Stimulated activated CD4-positive, alpha-beta T cell treated with anti-CD3 and anti-CD28 coated beads, Interleukin-2, amount 100 ng/mL, for 4 hours (primary cell): Measurements from ENCODE around the gene CCNI.
A peak's percentile ranks its signal among the peaks of the same experiment; 100 is the strongest.
"Not testable (repeated sequence)": the region's sequence is repeated elsewhere in the genome, so short reads cannot be mapped to it uniquely, and the experiment has no call there.

ENCODE experiments used
- DNase-seq: peaks from one replicate; pipeline ENCODE4 v3.0.0-alpha.2; 2020; ENCODE audit warnings: low read depth

CCNI gene

GRCh38 chr4:77080806-77081205 is 5.0 kb upstream of the CCNI start:
- not testable (repeated sequence) for DNase-seq

DNA sequence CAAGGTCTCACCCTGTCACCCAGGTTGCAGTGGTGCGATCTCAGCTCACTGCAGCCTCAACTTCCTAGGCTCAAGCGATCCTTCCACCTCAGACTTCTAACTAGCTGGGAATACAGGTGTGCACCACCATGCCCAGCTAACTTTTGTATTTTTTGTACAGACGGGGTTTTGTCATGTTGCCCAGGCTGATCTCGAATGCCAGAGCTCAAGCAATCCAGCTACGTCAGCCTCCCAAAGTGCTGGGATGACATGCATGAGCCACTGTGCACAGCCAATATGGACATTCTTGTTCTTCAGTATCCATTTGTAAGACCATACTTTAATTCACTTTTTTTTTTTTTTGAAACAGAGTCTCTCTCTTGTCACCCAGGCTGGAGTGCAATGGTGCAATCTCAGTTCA is 3.5 kb upstream of the CCNI start:
- DNase-seq = no peak

DNA sequence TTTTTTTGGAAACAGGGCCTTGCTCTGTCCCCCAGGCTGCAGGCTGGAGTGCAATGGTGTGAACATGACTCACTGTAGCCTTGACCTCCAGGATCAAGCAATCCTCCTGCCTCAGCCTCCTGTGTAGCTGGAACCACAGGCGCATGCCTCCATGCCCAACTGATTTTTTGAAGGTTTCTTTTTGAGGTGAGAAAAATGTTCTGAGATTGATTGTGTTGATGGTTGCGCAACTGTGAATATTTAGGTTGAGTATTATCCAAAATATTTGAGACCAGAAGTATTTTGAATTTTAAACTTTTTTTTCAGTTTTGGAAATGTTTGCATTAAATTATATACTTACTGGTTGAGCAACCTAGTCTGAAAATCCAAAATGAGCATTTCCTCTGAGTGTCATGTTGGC is 2.6 kb upstream of the CCNI start:
- no peak for DNase-seq

GRCh38 chr4:77076889-77077635 is 1.3 kb upstream of the CCNI start:
- no peak for DNase-seq

- peak; percentile 72 for DNase-seq
Observed at GRCh38 chr4:77074981-77075855, 571 bp downstream of the CCNI start.

DNA sequence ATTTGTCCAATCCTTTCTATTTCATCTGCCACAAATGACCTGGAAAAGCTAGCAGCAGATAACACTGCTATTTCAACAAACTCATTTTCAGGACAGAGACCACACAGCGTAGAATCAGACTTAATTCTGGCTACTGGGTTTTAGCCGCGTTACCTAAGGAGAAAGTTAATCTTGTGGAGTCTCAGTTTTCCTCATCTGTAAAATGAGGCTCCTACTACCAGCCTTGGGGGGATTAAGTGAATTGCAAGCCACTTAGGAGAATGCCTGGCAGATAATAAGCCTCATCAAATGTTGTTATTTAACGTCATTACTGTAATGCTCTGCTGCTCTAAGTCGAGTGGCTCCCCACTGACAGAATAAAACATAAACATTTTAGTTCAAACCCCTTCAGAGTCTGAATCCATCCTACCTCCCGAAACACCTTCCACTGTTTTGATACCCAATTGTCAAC is 1.4 kb downstream of the CCNI start:
- DNase-seq = no peak

DNA sequence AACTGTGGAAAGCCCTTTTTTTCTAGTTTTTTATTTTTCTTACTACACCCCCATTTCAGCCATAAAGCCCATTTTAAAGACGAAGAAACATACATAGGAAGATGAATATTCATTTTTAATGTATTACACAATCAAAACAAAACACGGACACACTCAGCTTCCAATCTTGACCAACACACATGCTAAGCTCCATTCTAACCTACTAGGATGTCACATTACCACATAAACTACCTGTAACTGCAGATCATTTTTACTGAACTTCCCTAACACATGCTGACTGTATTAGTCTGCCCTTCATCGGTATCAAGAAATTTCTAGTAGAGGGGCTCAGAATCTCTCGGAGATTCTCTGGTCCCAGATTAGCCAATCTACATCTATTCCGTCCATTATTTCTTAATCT is 1.8 kb downstream of the CCNI start:
- DNase-seq = no peak

GRCh38 chr4:77073106-77073809 is 2.5 kb downstream of the CCNI start:
- no peak for DNase-seq

DNA sequence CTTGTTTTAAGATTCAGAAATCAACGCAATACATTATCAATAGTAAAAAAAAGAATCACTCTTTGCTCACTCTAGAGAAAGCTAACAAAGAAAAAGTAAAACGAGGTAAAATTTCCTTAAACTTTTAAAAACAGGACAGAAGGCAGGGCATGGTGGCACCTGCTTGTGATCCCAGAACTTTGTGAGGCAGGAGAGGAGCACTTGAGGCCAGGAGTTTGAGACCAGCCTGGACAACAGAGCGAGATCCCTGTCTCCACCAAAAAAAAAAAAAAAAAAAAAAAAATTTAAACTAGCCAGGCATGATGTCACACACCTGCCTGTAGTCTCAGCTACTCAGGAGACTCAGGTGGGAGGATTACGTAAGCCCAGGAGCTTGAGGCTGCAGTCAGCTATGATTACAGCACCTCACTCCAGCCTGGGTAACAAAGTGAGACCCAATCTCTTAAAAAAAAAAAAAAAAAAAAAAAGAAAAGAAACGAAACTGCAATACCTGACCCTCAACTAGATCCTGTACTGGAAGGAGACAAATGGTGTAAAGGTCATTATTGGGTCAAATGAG is 3.5 kb downstream of the CCNI start:
- peak; percentile 58 for DNase-seq

- DNase-seq = not testable (repeated sequence)
Observed at GRCh38 chr4:77069514-77069913, 6.3 kb downstream of the CCNI start.

GRCh38 chr4:77065382-77065781 is 10.4 kb downstream of the CCNI start:
- DNase-seq = no peak

DNA sequence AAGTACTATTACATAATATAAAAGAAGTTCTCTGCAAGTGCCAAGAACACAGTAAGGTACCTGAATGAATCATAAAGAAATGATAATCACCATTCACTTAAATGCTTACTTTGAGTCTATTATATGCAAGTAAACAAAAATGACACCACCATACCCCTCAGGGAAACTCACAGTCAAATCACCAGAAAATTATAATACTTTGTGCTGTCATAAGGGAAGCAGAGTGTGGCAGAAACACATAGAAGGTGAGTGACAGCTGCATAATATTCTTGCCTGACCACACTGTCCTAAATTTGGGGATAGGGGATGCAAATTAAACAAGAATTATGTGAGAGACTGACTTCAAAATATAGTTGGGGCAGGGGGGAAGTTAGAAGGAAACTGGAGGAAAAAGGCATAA is 12.9 kb downstream of the CCNI start:
- no peak for DNase-seq

DNA sequence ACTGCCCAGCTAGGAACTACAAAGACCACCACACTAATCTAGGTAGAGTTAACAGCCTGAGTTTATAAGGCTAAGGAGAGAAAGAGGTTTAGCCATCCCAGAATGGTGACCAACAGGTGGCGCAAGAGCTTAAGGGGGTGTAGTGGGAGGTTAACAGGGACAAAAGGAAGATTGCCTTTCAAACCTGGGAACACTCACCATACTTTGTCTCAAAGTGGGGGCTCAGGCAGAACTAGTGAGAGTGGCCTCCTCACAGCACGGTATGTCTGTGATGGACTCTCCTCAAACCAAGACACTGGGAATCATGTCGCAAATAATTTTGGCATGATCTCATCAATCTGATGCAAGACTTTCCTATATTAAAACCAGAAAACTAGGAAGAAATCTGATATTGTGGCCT is 23.4 kb downstream of the CCNI start:
- peak; percentile 47 for DNase-seq

GRCh38 chr4:77050962-77051361 is 24.8 kb downstream of the CCNI start:
- no peak for DNase-seq

DNA sequence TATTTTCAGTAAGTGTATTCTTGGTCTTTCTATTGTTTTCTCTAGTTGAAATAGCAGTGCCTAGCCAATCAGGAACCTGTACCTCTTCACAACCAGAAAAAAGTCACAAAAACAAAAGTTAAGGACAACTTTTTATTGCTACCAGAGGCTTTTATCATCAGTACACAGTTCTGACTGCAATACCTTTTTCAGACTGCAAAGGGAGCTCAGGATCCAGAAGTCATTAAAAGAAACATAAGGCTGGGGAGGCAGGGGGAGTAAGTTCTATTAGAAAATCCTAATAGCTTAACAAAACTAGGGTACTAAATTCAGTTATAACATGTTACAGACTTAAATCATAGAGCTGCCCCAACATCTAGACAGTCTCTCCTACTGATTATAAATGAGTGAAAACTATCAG is 28.8 kb downstream of the CCNI start:
- no peak for DNase-seq

DNA sequence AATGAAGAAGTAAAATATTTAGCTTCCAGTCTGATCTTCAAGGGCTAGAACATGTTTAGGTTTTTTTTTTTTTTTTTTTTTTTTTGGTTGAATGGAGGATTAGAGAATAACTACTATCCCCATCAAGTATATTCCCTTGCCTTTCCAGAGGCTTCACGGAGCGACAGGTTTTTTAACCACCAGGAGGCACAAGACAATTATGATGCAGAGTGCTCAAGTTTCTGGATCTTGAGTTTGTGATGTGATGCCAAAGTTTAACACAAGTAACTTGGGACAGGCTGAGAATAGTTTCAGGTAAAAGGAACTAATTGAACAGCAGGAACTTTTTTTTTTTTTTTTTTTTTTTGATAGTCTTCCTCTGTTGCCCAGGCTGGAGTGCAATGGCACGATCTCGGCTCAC is 30.3 kb downstream of the CCNI start:
- no peak for DNase-seq

DNA sequence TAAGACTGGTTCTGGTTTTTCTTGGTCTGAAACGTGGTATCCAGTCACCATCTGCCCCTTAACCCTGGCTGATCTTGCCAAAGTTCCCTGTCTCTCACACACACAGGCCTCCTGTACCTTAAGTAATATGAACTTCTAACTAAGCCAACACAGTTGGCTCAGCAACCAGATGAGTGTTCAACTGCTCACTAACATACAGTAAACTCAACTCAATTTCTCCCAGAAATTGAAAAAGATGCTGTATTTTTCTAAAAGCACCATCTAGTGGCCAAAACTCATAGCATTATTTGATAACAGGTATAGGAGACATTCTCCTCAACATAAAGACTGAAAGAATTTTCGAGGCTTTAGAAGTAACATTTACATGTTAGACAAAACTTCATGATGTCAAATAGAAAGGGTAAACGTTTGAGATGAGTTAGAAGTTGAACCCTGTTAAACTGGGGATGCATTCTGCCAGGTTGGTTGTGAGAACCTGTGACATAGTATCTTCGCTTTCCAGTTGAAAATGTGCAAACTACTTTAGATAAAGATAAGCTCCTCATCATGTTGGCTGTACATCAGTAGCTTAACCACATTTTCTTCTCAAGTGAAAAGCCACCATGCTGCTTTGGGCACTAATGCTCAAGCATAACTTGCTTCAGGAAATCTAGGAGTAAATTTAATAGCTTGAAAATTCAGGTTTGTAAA is 31.2 kb downstream of the CCNI start:
- DNase-seq = no peak

DNA sequence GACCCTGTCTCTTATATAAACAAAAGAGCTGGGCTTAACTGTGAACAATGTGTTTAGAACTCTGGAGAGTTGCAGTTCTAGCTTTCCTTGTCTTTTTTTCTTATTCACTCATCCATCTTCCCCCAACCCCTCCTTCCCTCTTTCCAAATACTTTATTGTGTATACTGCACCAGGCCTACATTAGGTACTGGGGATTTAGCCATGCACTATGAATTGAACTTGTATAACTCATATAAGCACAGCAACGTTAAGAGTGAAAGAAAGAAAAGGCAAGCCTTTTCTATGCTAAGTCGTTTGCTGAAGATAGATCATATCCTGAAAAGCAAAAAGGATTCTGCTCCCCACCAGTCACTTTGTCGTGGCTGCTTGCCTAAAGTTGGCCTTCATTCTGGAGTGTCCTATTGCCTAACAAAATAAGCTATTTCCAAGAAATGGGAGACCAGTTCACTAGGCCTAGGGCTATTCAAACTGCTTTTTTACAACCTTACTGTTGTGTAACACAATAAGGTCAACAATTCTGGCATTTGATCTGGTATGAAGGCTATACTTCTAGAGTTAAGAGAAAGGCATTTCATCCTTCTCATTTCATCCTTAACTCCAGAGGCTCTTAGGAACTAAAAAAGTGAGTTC is 32.2 kb downstream of the CCNI start:
- no peak for DNase-seq

DNA sequence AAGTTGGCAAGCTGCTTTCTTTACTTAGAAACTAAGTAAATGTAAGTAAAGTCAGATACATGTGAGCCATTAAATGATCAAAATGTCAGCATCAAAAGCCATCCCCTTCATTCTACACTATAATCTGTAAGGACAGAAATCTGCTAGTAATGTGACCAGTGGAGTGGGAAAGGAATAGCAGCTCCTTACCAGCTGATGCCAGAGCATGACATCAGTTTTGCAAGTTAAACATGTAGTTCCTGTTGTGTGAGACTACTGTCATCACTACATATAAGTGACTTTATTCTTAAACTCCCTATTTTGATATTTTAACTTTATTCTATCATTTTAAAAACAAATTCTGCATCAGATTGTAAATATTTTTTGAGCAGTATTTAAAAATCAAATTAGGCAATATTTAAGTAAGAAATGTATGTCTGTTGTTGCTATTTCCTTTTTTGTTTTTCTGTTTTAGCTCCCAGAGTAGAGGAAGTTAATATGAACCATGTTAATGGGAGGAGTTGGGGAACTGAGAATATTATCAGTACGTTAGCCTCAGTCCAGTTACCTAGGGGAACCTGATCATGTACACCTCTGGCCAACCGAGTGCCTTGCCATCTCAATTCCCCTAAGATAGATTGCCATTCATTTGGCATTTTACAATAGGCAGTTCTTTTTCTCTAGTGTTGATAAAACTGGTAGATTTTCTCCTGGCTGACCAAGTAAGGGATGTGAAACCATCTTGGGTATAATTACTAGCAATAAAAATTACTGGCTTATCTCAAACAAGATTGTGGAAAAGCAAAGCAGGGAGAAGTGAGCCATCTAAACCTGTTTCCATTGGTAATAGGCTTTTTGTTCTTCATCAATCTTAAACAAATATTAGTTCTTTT is 34.7 kb downstream of the CCNI start:
- no peak for DNase-seq

DNA sequence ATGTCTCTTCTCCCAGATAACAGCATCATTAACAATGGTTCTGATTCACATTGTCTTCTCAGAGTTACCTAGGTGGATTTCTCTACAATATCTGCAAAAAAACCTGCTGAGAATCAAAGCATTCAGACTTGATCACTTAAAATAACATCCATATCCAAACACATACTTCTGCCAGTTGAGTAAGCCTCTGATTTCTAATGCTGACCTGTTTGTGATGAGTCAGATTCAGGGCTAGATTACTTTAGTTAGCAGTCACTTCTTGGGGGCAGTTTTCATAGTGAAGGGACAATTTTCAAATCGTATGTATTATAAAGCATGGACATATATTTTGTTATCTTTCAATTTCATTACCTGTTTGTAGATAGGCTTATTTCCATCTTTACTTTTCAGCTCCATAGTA is 35.5 kb downstream of the CCNI start:
- no peak for DNase-seq
